Measurements from ENCODE around the gene KRTAP20-3.

Gene KRTAP20-3

DNA sequence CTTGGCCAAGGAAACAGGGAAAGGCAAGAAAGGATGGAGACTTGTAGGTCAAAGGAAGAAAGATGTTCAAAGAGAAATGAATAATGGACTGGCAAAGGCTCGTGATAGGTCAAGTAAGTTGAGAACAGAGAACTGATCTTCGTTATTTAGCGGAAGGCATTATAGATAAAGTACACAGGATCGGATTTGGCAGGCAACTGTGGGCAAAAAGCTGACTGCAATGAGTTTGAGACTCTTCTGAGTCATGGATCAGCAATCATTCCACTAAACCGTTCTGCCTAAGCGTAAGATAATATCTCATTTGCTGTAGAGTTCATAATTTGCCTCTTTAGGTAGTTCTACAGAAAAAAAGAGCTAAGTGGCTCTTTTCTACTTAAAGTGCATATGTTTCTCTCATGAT is 41.8 kb downstream of the KRTAP20-3 start:
- no peak for DNase-seq (ENCODE audit: low read depth in 2 of 2)

DNA sequence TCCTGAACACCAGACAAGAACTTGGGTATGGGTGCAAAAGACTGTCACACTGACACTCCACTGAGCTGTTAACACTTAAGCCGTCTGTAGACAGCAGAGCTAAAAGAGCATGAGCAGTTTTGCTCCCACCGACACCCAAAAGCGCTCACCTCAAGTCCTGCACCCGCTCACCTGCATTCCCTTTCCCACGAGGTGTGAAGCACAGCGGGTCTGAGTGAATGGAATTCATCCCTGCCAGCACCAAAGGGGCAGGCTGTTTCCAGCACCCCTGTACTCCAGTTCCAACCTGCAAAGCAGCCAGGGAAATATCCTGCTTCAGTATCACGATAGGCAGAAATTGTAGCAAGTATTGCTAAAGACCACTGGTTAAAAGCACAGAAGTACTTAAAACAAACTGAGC is 47.2 kb downstream of the KRTAP20-3 start:
- no peak for DNase-seq (ENCODE audit: low read depth in 2 of 2)
